Lower lobe of right lung (tissue), 2 donors: ENCODE results near the gene BORCS6. TPM values are rescaled to one million over a fixed set of nuclear protein-coding genes. Genes with fewer than 3 reads are reported as not detected.

Experiments used
- ATAC-seq, 2 donors: fragments of 200-7000 bp; cut with Tn5 transposase; one replicate each; pipeline ENCODE4 v1.9.1; 2020 to 2022; ENCODE audit warnings: mild to moderate bottlenecking in 2 of 2, moderate library complexity in 2 of 2
- DNase-seq: peaks from one replicate; pipeline ENCODE4 v3.0.0-alpha.2; 2020
- H3K27ac ChIP-seq: fragments of 200-600 bp; one replicate; pipeline ENCODE4 v1.8.0; 2022
- H3K27me3 ChIP-seq: fragments of 200-600 bp; one replicate; pipeline ENCODE4 v1.8.0; 2022; ENCODE audit warnings: low read depth
- H3K36me3 ChIP-seq: fragments of 200-600 bp; one replicate; pipeline ENCODE4 v1.8.0; 2022; ENCODE audit warnings: mild to moderate bottlenecking
- H3K4me1 ChIP-seq: fragments of 200-600 bp; one replicate; pipeline ENCODE4 v1.8.0; 2022
- H3K4me3 ChIP-seq: fragments of 200-600 bp; one replicate; pipeline ENCODE4 v1.8.0; 2022; ENCODE audit warnings: mild to moderate bottlenecking
- H3K9me3 ChIP-seq: fragments of 200-600 bp; one replicate; pipeline ENCODE4 v1.8.0; 2022
- CTCF ChIP-seq: fragments of 200-600 bp; IDR thresholded peaks from one replicate; pipeline ENCODE4 v1.8.0; 2022; ENCODE audit warnings: antibody characterized with exemption, mild to moderate bottlenecking
- intact Hi-C: fragments of 100-400 bp; cut with DNase I; formaldehyde crosslinking; loops from one replicate; pipeline ENCODE4 v1.11.0; 2022
- total RNA-seq: library from RNA; stranded (reverse); fragmentation: NEBNext Ultra II Directional; extraction: Animal tissue kit (Norgen Biotek cat#: 25700); gene quantifications from one replicate; pipeline ENCODE4 v1.2.1, GENCODE V29; 2021
- donor health status: DM: no; HTN: yes; CAD: no; lungs with severe emphysema.

The BORCS6 gene
- total RNA-seq, 1 donor from 2014 or later = 7.7 TPM

GRCh38 chr17:8204761-8205555, 15.0 kb upstream of the BORCS6 start:
- no peak for DNase-seq
- H3K4me1 ChIP-seq = peaks cover 2% of the 10 kb centered on the region
- no peaks in the 10 kb centered on the region for H3K36me3 ChIP-seq
- intact Hi-C loops = no loop called here
- TF ChIP-seq CTCF = no peak
- no peak overlapping the region for H3K27ac ChIP-seq
- no peaks in the 10 kb centered on the region for H3K9me3 ChIP-seq
- no peaks in the 10 kb centered on the region for H3K27me3 ChIP-seq
- no peak overlapping the region for H3K4me3 ChIP-seq
- no peak for ATAC-seq

GRCh38 chr17:8192070-8192815, 2.3 kb upstream of the BORCS6 start:
- peak overlapping the region; percentile 98 for H3K27ac ChIP-seq
- DNase-seq (peak; percentile 72), ATAC-seq (peak; percentile 22 to 33)
- intact Hi-C loops = no loop called here
- H3K4me3 ChIP-seq = peak overlapping the region; percentile 43
- H3K4me1 ChIP-seq = peaks cover 52% of the 10 kb centered on the region
- no peak for TF ChIP-seq CTCF
- H3K36me3 ChIP-seq = no peaks in the 10 kb centered on the region
- H3K27me3 ChIP-seq = no peaks in the 10 kb centered on the region
- H3K9me3 ChIP-seq = no peaks in the 10 kb centered on the region

- ATAC-seq (no peak), DNase-seq (no peak)
- Histone ChIP-seq H3K9me3 (no peaks in the 10 kb centered on the region), H3K27ac (peak overlapping the region; percentile 98), H3K27me3 (no peaks in the 10 kb centered on the region), H3K36me3 (no peaks in the 10 kb centered on the region), H3K4me1 (peaks cover 60% of the 10 kb centered on the region), H3K4me3 (peak overlapping the region; percentile 97)
- no peak for TF ChIP-seq CTCF
- intact Hi-C loops = no loop called here
These were observed 526 bp upstream of the BORCS6 start for GRCh38 chr17:8190506-8190905.

- Histone ChIP-seq H3K27me3 (no peaks in the 10 kb centered on the region), H3K4me1 (peaks cover 60% of the 10 kb centered on the region), H3K36me3 (no peaks in the 10 kb centered on the region), H3K4me3 (peak overlapping the region; percentile 97), H3K27ac (peak overlapping the region; percentile 98), H3K9me3 (no peaks in the 10 kb centered on the region)
- intact Hi-C loops = no loop called here
- no peak for TF ChIP-seq CTCF
- peak; percentile 59 for DNase-seq
- peak in 1 of 2 donors; percentile 0 for ATAC-seq
These were observed 804 bp downstream of the BORCS6 start for GRCh38 chr17:8189041-8189710.

- H3K9me3 ChIP-seq = no peaks in the 10 kb centered on the region
- no peaks in the 10 kb centered on the region for H3K36me3 ChIP-seq
- ATAC-seq (no peak), DNase-seq (no peak)
- intact Hi-C loops = no loop called here
- no peaks in the 10 kb centered on the region for H3K27me3 ChIP-seq
- no peak for TF ChIP-seq CTCF
- peak overlapping the region; percentile 97 for H3K4me3 ChIP-seq
- H3K27ac ChIP-seq = peak overlapping the region; percentile 98
- H3K4me1 ChIP-seq = peaks cover 59% of the 10 kb centered on the region
These were observed 1.6 kb downstream of the BORCS6 start for GRCh38 chr17:8188263-8188839.
